SK-MEL-5 (cell line): ENCODE data around the gene SLX9. TPM values are rescaled to one million over a fixed set of nuclear protein-coding genes. Genes with fewer than 3 reads are reported as not detected.

Experiments
- DNase-seq: peaks from one replicate; pipeline ENCODE4 v3.0.0-alpha.2; 2016; ENCODE audit warnings: low read depth, low spot score
- in situ Hi-C: cut with HindIII; loops from 2 replicates; pipeline ENCODE4 v1.10.0; 2016; ENCODE audit warnings: low sequenced_read_pairs, high pct_unique_total_duplicates, low pct_unique_long_range_greater_than_20kb
- total RNA-seq: library from RNA; depleted of rRNA; stranded (reverse); fragments of >200 nt; shearing (Covaris generic); gene quantifications from 2 replicates; pipeline ENCODE4 v1.2.3, GENCODE V29; 2014

SLX9 gene
- total RNA-seq, 1 experiment from 2014 or later, result 34.9 TPM

GRCh38 chr21:44933918-44934260 is 5.9 kb upstream of the SLX9 start:
- in situ Hi-C loops, result no loop called here
- no peak for DNase-seq

- DNase-seq, result no peak
- in situ Hi-C loops, result no loop called here
These were observed 5.6 kb upstream of the SLX9 start for GRCh38 chr21:44934276-44934675.

- in situ Hi-C loops, result no loop called here
- no peak for DNase-seq
These were observed 4.9 kb upstream of the SLX9 start for GRCh38 chr21:44934797-44935532.

GRCh38 chr21:44935533-44935927 is 4.3 kb upstream of the SLX9 start:
- in situ Hi-C loops, result no loop called here
- DNase-seq, result no peak

- in situ Hi-C loops, result no loop called here
- DNase-seq, result no peak
These were observed 877 bp upstream of the SLX9 start for GRCh38 chr21:44938772-44939531.

- no peak for DNase-seq
- in situ Hi-C loops, result no loop called here
These were observed 345 bp downstream of the SLX9 start for GRCh38 chr21:44940116-44940631.

GRCh38 chr21:44941567-44941966 is 1.7 kb downstream of the SLX9 start:
- in situ Hi-C loops, result no loop called here
- DNase-seq, result no peak

- DNase-seq, result no peak
- in situ Hi-C loops, result no loop called here
These were observed 2.7 kb downstream of the SLX9 start for GRCh38 chr21:44942566-44942965.

GRCh38 chr21:44943005-44943685 is 3.3 kb downstream of the SLX9 start:
- in situ Hi-C loops, result no loop called here
- DNase-seq, result no peak

GRCh38 chr21:44943686-44944550 is 4.1 kb downstream of the SLX9 start:
- no peak for DNase-seq
- in situ Hi-C loops, result no loop called here

- in situ Hi-C loops, result no loop called here
- no peak for DNase-seq
These were observed 4.8 kb downstream of the SLX9 start for GRCh38 chr21:44944596-44944995.

- in situ Hi-C loops, result no loop called here
- no peak for DNase-seq
These were observed 6.6 kb downstream of the SLX9 start for GRCh38 chr21:44946254-44947041.

GRCh38 chr21:44947111-44947929 is 7.5 kb downstream of the SLX9 start:
- in situ Hi-C loops, result no loop called here
- DNase-seq, result no peak

- no peak for DNase-seq
- in situ Hi-C loops, result no loop called here
These were observed 8.1 kb downstream of the SLX9 start for GRCh38 chr21:44947930-44948331.

GRCh38 chr21:44948426-44949120 is 8.7 kb downstream of the SLX9 start:
- DNase-seq, result no peak
- in situ Hi-C loops, result no loop called here
